CD8-positive, alpha-beta memory T cell (primary cell): Measurements from ENCODE around the gene HAPLN3. TPM values are rescaled to one million over a fixed set of nuclear protein-coding genes. Genes with fewer than 3 reads are reported as not detected.

Experiments used
- CTCF ChIA-PET: fragments of 350-600 bp; sonication (Branson Sonifier 250); formaldehyde crosslinking; loops from one replicate; lab custom pipeline; 2021; ENCODE audit warnings: antibody characterized with exemption; lab: Charles Lee
- POLR2A ChIA-PET: fragments of 350-600 bp; sonication (Branson Sonifier 250); formaldehyde crosslinking; loops from one replicate; lab custom pipeline; 2021; ENCODE audit warnings: antibody characterized with exemption; lab: Charles Lee
- DNase-seq, 5 donors: peaks; one replicate each; pipeline versions ENCODE4 v3.0.0 to v3.0.0-alpha.2; 2020 to 2022; ENCODE audit warnings: mixed read lengths in 1 of 5
- H3K27ac ChIP-seq: one replicate; pipeline ENCODE4 v1.7.0; 2013; ENCODE audit warnings: low read depth, mild to moderate bottlenecking, low read length, moderate library complexity
- H3K27me3 ChIP-seq: 2 replicates; pipeline ENCODE4 v1.7.0; 2013; ENCODE audit warnings: low read length, mild to moderate bottlenecking; ENCODE audit not compliant: insufficient read depth, poor library complexity, severe bottlenecking
- H3K36me3 ChIP-seq: 2 replicates; pipeline ENCODE4 v1.7.0; 2013; ENCODE audit warnings: mild to moderate bottlenecking, low read length, moderate library complexity; ENCODE audit not compliant: insufficient read depth
- H3K4me1 ChIP-seq: 2 replicates; pipeline ENCODE4 v1.7.0; 2013; ENCODE audit warnings: mild to moderate bottlenecking, low read length, moderate library complexity; ENCODE audit not compliant: insufficient read depth
- H3K4me3 ChIP-seq: 2 replicates; pipeline ENCODE4 v1.7.0; 2013; ENCODE audit warnings: mild to moderate bottlenecking, low read length
- H3K9me3 ChIP-seq: 2 replicates; pipeline ENCODE4 v1.7.0; 2013; ENCODE audit warnings: mild to moderate bottlenecking, low read length
- H3K27ac Mint-ChIP-seq, 8 donors: one replicate each; pipeline ENCODE4 v1.8.0; 2020 to 2021; ENCODE audit warnings: mixed read lengths in 8 of 8, mild to moderate bottlenecking in 6 of 8, inconsistent platforms in 3 of 8, moderate library complexity in 3 of 8
- H3K27me3 Mint-ChIP-seq, 2 donors: one replicate each; pipeline ENCODE4 v1.8.0; 2020 to 2021; ENCODE audit warnings: mixed read lengths in 2 of 2, mild to moderate bottlenecking in 1 of 2, moderate library complexity in 1 of 2
- H3K36me3 Mint-ChIP-seq, 3 donors: one replicate each; pipeline ENCODE4 v1.8.0; 2020 to 2021; ENCODE audit warnings: mixed read lengths in 3 of 3, inconsistent platforms in 1 of 3, mild to moderate bottlenecking in 1 of 3
- H3K4me1 Mint-ChIP-seq, 3 donors: one replicate each; pipeline ENCODE4 v1.8.0; 2020 to 2021; ENCODE audit warnings: mixed read lengths in 3 of 3, inconsistent platforms in 1 of 3, mild to moderate bottlenecking in 1 of 3
- H3K4me3 Mint-ChIP-seq, 7 donors: one replicate each; pipeline ENCODE4 v1.8.0; 2020 to 2021; ENCODE audit warnings: mixed read lengths in 7 of 7, mild to moderate bottlenecking in 6 of 7, moderate library complexity in 4 of 7, inconsistent platforms in 2 of 7
- H3K9me3 Mint-ChIP-seq, 5 donors: one replicate each; pipeline ENCODE4 v1.8.0; 2020 to 2022; ENCODE audit warnings: mixed read lengths in 5 of 5, mild to moderate bottlenecking in 3 of 5, moderate library complexity in 2 of 5, inconsistent platforms in 1 of 5
- polyA plus RNA-seq: library from polyadenylated mRNA; unstranded; fragments of 300-500 nt; fragmentation: Illumina TruSeq; gene quantifications from one replicate; pipeline ENCODE4 v1.2.3, GENCODE V29; 2021
- total RNA-seq, 2 experiments: library from RNA; stranded (reverse); gene quantifications; one replicate each; pipeline ENCODE4 v1.2.3, GENCODE V29; 2021

HAPLN3 gene
- total and polyA plus RNA-seq, 3 experiments from 2014 or later = 24.6 to 32.3 (median 32.2) TPM

GRCh38 chr15:88876573-88876972 is 18.8 kb downstream of the HAPLN3 start:
- no peaks in the 10 kb centered on the region for H3K9me3 Mint-ChIP-seq
- CTCF ChIA-PET = no interaction called here
- H3K4me1 ChIP-seq = no peaks in the 10 kb centered on the region

GRCh38 chr15:88874684-88875083 is 20.7 kb downstream of the HAPLN3 start:
- Histone ChIP-seq H3K36me3 (no peaks in the 10 kb centered on the region), H3K4me1 (no peaks in the 10 kb centered on the region), H3K27ac (no peak overlapping the region), H3K27me3 (no peaks in the 10 kb centered on the region), H3K9me3 (no peaks in the 10 kb centered on the region), H3K4me3 (no peak overlapping the region)
- peaks cover 3 to 43% (median 15%) of the 10 kb centered on the region in 3 donors for H3K36me3 Mint-ChIP-seq
- no peaks in the 10 kb centered on the region for H3K9me3 Mint-ChIP-seq
- CTCF ChIA-PET = no interaction called here
- no peak for DNase-seq
- H3K4me1 Mint-ChIP-seq = no peaks in the 10 kb centered on the region
- H3K27ac Mint-ChIP-seq = peak overlapping the region in 1 of 8 donors; percentile 22
- H3K27me3 Mint-ChIP-seq = peaks cover 0 to 2% of the 10 kb centered on the region in 2 donors
- POLR2A ChIA-PET = no interaction called here
- H3K4me3 Mint-ChIP-seq = no peak overlapping the region

More at GRCh38 chr15:88876573-88876972, 18.8 kb downstream of the HAPLN3 start:
- H3K27ac Mint-ChIP-seq = no peak overlapping the region
- peaks cover 9 to 57% (median 20%) of the 10 kb centered on the region in 3 donors for H3K36me3 Mint-ChIP-seq
- no peak for DNase-seq
- peaks cover 0 to 2% of the 10 kb centered on the region in 2 donors for H3K27me3 Mint-ChIP-seq
- POLR2A ChIA-PET = interaction anchor here (0.6 kb wide), 1 partner anchor 16 kb away, joined by 3 read pairs; no protein-coding TSS in a partner anchor
- no peaks in the 10 kb centered on the region for H3K36me3 ChIP-seq
- no peaks in the 10 kb centered on the region for H3K9me3 ChIP-seq
- no peak overlapping the region for H3K4me3 ChIP-seq
- no peaks in the 10 kb centered on the region for H3K27me3 ChIP-seq
- H3K27ac ChIP-seq = no peak overlapping the region
- H3K4me1 Mint-ChIP-seq = no peaks in the 10 kb centered on the region
- no peak overlapping the region for H3K4me3 Mint-ChIP-seq

- Histone ChIP-seq H3K9me3 (no peaks in the 10 kb centered on the region), H3K27me3 (no peaks in the 10 kb centered on the region), H3K4me3 (no peak overlapping the region), H3K27ac (no peak overlapping the region), H3K36me3 (no peaks in the 10 kb centered on the region), H3K4me1 (no peaks in the 10 kb centered on the region)
- H3K9me3 Mint-ChIP-seq = no peaks in the 10 kb centered on the region
- peak overlapping the region in 1 of 8 donors; percentile 22 for H3K27ac Mint-ChIP-seq
- POLR2A ChIA-PET = no interaction called here
- H3K4me1 Mint-ChIP-seq = no peaks in the 10 kb centered on the region
- no peak for DNase-seq
- CTCF ChIA-PET = no interaction called here
- peaks cover 3 to 39% (median 15%) of the 10 kb centered on the region in 3 donors for H3K36me3 Mint-ChIP-seq
- no peak overlapping the region for H3K4me3 Mint-ChIP-seq
- H3K27me3 Mint-ChIP-seq = peaks cover 0 to 2% of the 10 kb centered on the region in 2 donors
These were observed 21.1 kb downstream of the HAPLN3 start for GRCh38 chr15:88874275-88874674.

- POLR2A ChIA-PET = no interaction called here
- CTCF ChIA-PET = no interaction called here
These were observed 21.6 kb downstream of the HAPLN3 start for GRCh38 chr15:88873786-88874185.

DNA sequence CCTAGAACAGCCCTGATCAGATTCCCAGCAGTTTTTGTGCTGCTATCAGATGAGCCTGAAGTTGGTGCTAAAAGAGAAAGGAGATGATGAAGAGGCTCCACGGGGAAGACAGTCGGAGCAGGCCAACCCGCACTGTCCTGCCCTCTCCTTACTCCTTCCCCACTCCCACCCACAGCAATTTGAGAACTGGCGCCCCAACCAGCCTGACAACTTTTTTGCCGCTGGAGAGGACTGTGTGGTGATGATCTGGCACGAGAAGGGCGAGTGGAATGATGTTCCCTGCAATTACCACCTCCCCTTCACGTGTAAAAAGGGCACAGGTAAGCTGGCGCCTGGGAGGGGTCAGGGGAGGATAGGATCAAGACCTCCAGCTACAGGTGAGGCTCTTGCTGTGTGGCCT is 22.6 kb downstream of the HAPLN3 start:
- Mint-ChIP-seq H3K4me1 (no peaks in the 10 kb centered on the region), H3K36me3 (peaks cover 3 to 30% (median 15%) of the 10 kb centered on the region in 3 donors), H3K27ac (peak overlapping the region in 1 of 8 donors; percentile 7), H3K27me3 (peaks cover 0 to 2% of the 10 kb centered on the region in 2 donors), H3K9me3 (no peaks in the 10 kb centered on the region), H3K4me3 (no peak overlapping the region)
- no peaks in the 10 kb centered on the region for H3K4me1 ChIP-seq
- no peak for DNase-seq
- H3K36me3 ChIP-seq = no peaks in the 10 kb centered on the region
- no peak overlapping the region for H3K27ac ChIP-seq
- ChIA-PET POLR2A (no interaction called here), CTCF (no interaction called here)
- no peaks in the 10 kb centered on the region for H3K27me3 ChIP-seq
- H3K4me3 ChIP-seq = no peak overlapping the region
- H3K9me3 ChIP-seq = no peaks in the 10 kb centered on the region

More at GRCh38 chr15:88873786-88874185, 21.6 kb downstream of the HAPLN3 start:
- no peak overlapping the region for H3K27ac ChIP-seq
- no peaks in the 10 kb centered on the region for H3K27me3 ChIP-seq
- H3K9me3 ChIP-seq = no peaks in the 10 kb centered on the region
- no peak overlapping the region for H3K4me3 Mint-ChIP-seq
- no peaks in the 10 kb centered on the region for H3K4me1 Mint-ChIP-seq
- H3K36me3 ChIP-seq = no peaks in the 10 kb centered on the region
- no peak overlapping the region for H3K4me3 ChIP-seq
- no peak for DNase-seq
- no peaks in the 10 kb centered on the region for H3K4me1 ChIP-seq
- no peak overlapping the region for H3K27ac Mint-ChIP-seq
- H3K27me3 Mint-ChIP-seq = peaks cover 0 to 2% of the 10 kb centered on the region in 2 donors
- no peaks in the 10 kb centered on the region for H3K9me3 Mint-ChIP-seq
- peaks cover 3 to 38% (median 15%) of the 10 kb centered on the region in 3 donors for H3K36me3 Mint-ChIP-seq

DNA sequence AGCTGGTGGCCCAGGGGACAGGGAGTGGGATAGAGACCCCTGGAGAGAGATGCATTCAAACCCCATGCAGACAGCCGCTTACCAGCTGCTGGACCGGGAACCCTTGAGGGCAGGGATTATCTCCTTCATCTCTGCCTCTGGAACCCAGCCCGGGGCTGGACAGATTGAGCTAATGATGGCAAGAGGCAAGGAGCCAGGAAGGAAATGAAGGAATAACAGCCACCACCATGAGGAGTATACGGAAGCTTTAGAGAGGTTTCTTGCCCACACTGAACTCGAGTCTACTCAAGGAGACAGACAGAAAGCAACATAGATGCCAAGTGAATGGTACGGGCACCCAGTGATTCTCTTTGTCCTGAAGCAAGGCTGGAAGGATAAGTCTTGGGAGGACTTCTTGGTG is 23.2 kb downstream of the HAPLN3 start:
- CTCF ChIA-PET = no interaction called here
- peaks cover 3 to 25% (median 16%) of the 10 kb centered on the region in 3 donors for H3K36me3 Mint-ChIP-seq
- no peak for DNase-seq
- Histone ChIP-seq H3K4me3 (no peak overlapping the region), H3K9me3 (no peaks in the 10 kb centered on the region), H3K36me3 (no peaks in the 10 kb centered on the region), H3K27ac (no peak overlapping the region), H3K4me1 (no peaks in the 10 kb centered on the region), H3K27me3 (no peaks in the 10 kb centered on the region)
- H3K27ac Mint-ChIP-seq = no peak overlapping the region
- POLR2A ChIA-PET = no interaction called here
- no peaks in the 10 kb centered on the region for H3K9me3 Mint-ChIP-seq
- peaks cover 0 to 2% of the 10 kb centered on the region in 2 donors for H3K27me3 Mint-ChIP-seq
- no peak overlapping the region for H3K4me3 Mint-ChIP-seq
- H3K4me1 Mint-ChIP-seq = no peaks in the 10 kb centered on the region

- Histone ChIP-seq H3K36me3 (no peaks in the 10 kb centered on the region), H3K4me3 (no peak overlapping the region), H3K9me3 (no peaks in the 10 kb centered on the region), H3K4me1 (no peaks in the 10 kb centered on the region), H3K27ac (no peak overlapping the region), H3K27me3 (no peaks in the 10 kb centered on the region)
- no peaks in the 10 kb centered on the region for H3K9me3 Mint-ChIP-seq
- peak overlapping the region in 1 of 8 donors; percentile 38 for H3K27ac Mint-ChIP-seq
- no peak for DNase-seq
- H3K27me3 Mint-ChIP-seq = peaks cover 0 to 2% of the 10 kb centered on the region in 2 donors
- H3K36me3 Mint-ChIP-seq = peaks cover 3 to 17% (median 13%) of the 10 kb centered on the region in 3 donors
- no peaks in the 10 kb centered on the region for H3K4me1 Mint-ChIP-seq
- ChIA-PET CTCF (interaction anchor here (1.3 kb wide), 1 partner anchor 34 kb away, joined by 3 read pairs; no protein-coding TSS in a partner anchor), POLR2A (no interaction called here)
- H3K4me3 Mint-ChIP-seq = no peak overlapping the region
These were observed 24.0 kb downstream of the HAPLN3 start for GRCh38 chr15:88871313-88871712.

DNA sequence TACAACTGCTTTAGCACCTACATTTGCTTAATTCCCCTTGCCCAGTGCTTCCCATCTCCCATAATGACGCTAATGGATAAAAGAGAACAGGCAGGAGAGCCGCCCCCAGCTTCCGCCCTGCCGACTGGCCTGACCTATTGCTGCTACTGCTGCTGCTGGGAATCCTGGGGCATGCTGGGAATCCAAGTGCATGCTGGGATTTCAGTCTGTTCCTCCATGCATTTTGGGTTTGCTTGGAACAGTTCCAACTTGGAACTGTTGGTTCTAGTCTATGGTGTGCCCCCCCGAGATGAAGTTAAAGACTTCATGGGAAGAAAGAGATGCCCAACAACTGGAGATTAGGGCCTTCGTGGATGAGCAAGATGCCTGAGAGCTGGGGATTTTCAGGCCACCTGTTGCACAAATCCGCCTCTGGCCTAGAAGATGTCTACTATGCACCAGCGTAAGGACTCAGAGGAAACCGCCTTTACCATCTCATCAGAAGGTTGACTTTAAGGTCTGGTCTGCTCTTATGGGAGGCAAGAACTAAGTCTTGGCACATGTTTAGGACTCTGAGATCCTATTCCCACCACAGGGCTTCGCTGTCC is 29.0 kb downstream of the HAPLN3 start:
- H3K27ac ChIP-seq = no peak overlapping the region
- Mint-ChIP-seq H3K27me3 (no peaks in the 10 kb centered on the region), H3K4me1 (no peaks in the 10 kb centered on the region), H3K36me3 (peaks cover 0 to 1% (median 0%) of the 10 kb centered on the region in 3 donors), H3K4me3 (no peak overlapping the region), H3K9me3 (no peaks in the 10 kb centered on the region), H3K27ac (peak overlapping the region in 2 of 8 donors; percentile 15 to 63)
- DNase-seq = no peak
- no peaks in the 10 kb centered on the region for H3K4me1 ChIP-seq
- ChIA-PET CTCF (no interaction called here), POLR2A (no interaction called here)
- H3K9me3 ChIP-seq = no peaks in the 10 kb centered on the region
- no peaks in the 10 kb centered on the region for H3K36me3 ChIP-seq
- H3K27me3 ChIP-seq = no peaks in the 10 kb centered on the region
- no peak overlapping the region for H3K4me3 ChIP-seq
